Measurements from ENCODE around the gene ZBTB39.

DNA sequence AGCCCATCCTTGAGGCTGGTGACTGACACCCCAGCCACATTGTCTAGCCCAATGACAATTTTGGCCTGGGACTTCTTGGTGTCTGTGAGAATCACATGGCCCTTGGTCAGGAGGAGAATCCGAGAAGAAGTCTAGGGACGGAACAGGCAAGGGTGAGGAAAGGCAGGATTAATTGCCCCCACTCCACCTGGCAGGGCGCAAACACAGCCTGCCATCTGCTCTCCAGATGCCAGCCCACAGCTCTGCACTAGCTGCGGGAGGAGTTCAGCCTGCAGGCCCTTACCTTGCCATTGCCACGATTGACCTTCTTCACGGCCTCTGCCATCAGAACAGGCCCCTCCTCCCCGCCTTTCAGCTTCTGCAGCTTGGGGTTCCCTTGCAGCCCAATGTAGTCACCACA is 23.1 kb upstream of the ZBTB39 start:
- TF ChIP-seq, protein P1, sequence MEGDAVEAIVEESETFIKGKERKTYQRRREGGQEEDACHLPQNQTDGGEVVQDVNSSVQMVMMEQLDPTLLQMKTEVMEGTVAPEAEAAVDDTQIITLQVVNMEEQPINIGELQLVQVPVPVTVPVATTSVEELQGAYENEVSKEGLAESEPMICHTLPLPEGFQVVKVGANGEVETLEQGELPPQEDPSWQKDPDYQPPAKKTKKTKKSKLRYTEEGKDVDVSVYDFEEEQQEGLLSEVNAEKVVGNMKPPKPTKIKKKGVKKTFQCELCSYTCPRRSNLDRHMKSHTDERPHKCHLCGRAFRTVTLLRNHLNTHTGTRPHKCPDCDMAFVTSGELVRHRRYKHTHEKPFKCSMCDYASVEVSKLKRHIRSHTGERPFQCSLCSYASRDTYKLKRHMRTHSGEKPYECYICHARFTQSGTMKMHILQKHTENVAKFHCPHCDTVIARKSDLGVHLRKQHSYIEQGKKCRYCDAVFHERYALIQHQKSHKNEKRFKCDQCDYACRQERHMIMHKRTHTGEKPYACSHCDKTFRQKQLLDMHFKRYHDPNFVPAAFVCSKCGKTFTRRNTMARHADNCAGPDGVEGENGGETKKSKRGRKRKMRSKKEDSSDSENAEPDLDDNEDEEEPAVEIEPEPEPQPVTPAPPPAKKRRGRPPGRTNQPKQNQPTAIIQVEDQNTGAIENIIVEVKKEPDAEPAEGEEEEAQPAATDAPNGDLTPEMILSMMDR (IDR thresholded peaks at IDR 0.05): no peak
- no peak for TF ChIP-seq POLR2A (IDR thresholded peaks at IDR 0.05)

All from thyroid gland (tissue), 4 donors.